ENCODE data around the gene HPS4. TPM values are rescaled to one million over a fixed set of nuclear protein-coding genes. Genes with fewer than 3 reads are reported as not detected.

HPS4 gene
- total RNA-seq, 1 donor from 2014 or later: 46.1 TPM

GRCh38 chr22:26525946-26526564, 42.5 kb upstream of the HPS4 start:
- Mint-ChIP-seq H3K27me3 (no peaks in the 10 kb centered on the region), H3K27ac (no peak overlapping the region), H3K4me1 (ENCODE audit: unreplicated experiment) (no peaks in the 10 kb centered on the region), H3K9me3 (no peaks in the 10 kb centered on the region), H3K4me3 (no peak overlapping the region), H3K36me3 (no peaks in the 10 kb centered on the region)
- no peak for TF ChIP-seq CTCF (conservative IDR thresholded peaks at IDR 0.05)
- no peak for DNase-seq (ENCODE audit: extremely low spot score, unreplicated experiment)

GRCh38 chr22:26524870-26525269, 41.3 kb upstream of the HPS4 start:
- TF ChIP-seq CTCF (conservative IDR thresholded peaks at IDR 0.05): no peak
- no peaks in the 10 kb centered on the region for H3K27me3 Mint-ChIP-seq
- no peaks in the 10 kb centered on the region for H3K9me3 Mint-ChIP-seq
- H3K4me3 Mint-ChIP-seq: no peak overlapping the region
- DNase-seq (ENCODE audit: extremely low spot score, unreplicated experiment): no peak
- H3K4me1 Mint-ChIP-seq (ENCODE audit: unreplicated experiment): no peaks in the 10 kb centered on the region
- no peak overlapping the region for H3K27ac Mint-ChIP-seq
- no peaks in the 10 kb centered on the region for H3K36me3 Mint-ChIP-seq

- no peaks in the 10 kb centered on the region for H3K27me3 Mint-ChIP-seq
- no peaks in the 10 kb centered on the region for H3K4me1 Mint-ChIP-seq (ENCODE audit: unreplicated experiment)
- H3K27ac Mint-ChIP-seq: no peak overlapping the region
- no peak overlapping the region for H3K4me3 Mint-ChIP-seq
- no peak for DNase-seq (ENCODE audit: extremely low spot score, unreplicated experiment)
- TF ChIP-seq CTCF (conservative IDR thresholded peaks at IDR 0.05): no peak
- no peaks in the 10 kb centered on the region for H3K9me3 Mint-ChIP-seq
- H3K36me3 Mint-ChIP-seq: no peaks in the 10 kb centered on the region
Measured at GRCh38 chr22:26522592-26522991, 39.0 kb upstream of the HPS4 start.

- DNase-seq (ENCODE audit: extremely low spot score, unreplicated experiment): no peak
- Mint-ChIP-seq H3K36me3 (no peaks in the 10 kb centered on the region), H3K27ac (no peak overlapping the region), H3K27me3 (no peaks in the 10 kb centered on the region), H3K9me3 (no peaks in the 10 kb centered on the region), H3K4me3 (no peak overlapping the region), H3K4me1 (ENCODE audit: unreplicated experiment) (no peaks in the 10 kb centered on the region)
- TF ChIP-seq CTCF (conservative IDR thresholded peaks at IDR 0.05): no peak
Measured at GRCh38 chr22:26522012-26522411, 38.4 kb upstream of the HPS4 start.

- Mint-ChIP-seq H3K36me3 (no peaks in the 10 kb centered on the region), H3K4me3 (no peak overlapping the region), H3K4me1 (ENCODE audit: unreplicated experiment) (peaks cover 17% of the 10 kb centered on the region), H3K27ac (no peak overlapping the region), H3K27me3 (no peaks in the 10 kb centered on the region), H3K9me3 (no peaks in the 10 kb centered on the region)
- no peak for DNase-seq (ENCODE audit: extremely low spot score, unreplicated experiment)
- no peak for TF ChIP-seq CTCF (conservative IDR thresholded peaks at IDR 0.05)
Measured at GRCh38 chr22:26517429-26517828, 33.8 kb upstream of the HPS4 start.

- peaks cover 21% of the 10 kb centered on the region for H3K4me1 Mint-ChIP-seq (ENCODE audit: unreplicated experiment)
- H3K27ac Mint-ChIP-seq: no peak overlapping the region
- no peaks in the 10 kb centered on the region for H3K36me3 Mint-ChIP-seq
- no peak for TF ChIP-seq CTCF (conservative IDR thresholded peaks at IDR 0.05)
- no peaks in the 10 kb centered on the region for H3K9me3 Mint-ChIP-seq
- H3K27me3 Mint-ChIP-seq: no peaks in the 10 kb centered on the region
- H3K4me3 Mint-ChIP-seq: no peak overlapping the region
- DNase-seq (ENCODE audit: extremely low spot score, unreplicated experiment): no peak
Measured at GRCh38 chr22:26516503-26516902, 32.9 kb upstream of the HPS4 start.

Measured in type B pancreatic cell (in vitro differentiated cells).